ENCODE results near the gene PTPRN2. TPM values are rescaled to one million over a fixed set of nuclear protein-coding genes. Genes with fewer than 3 reads are reported as not detected.

PTPRN2 gene
- total RNA-seq, 1 donor from 2014 or later = 11.4 TPM

DNA sequence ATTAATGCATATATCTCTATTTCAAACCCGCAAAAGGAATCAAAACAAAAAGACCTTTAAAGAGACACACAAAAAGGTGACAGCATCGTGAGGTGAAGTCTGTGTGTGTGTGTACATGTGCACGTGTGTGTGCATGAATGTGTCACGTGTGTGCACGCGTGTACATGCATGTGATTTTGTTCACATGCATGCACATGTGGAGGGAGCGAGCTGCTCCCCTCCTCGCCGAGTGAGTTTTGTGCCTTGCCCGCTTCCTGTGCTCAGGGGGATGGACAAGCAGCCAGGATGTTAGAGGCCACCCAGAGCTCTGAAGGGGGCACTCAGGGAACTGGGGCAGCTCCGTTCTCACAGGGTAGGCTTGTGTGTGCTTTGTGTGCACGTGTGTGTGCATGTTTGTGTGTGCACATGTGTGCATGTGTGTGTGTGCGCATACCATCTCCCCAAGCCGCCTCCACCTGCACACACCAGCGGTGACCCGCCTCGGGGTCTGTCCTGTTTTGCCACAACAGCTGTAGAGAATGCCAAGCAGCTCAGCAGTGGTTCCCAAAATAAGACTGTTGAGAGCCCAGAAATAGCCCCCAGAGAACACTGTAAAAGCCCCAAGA, 191.2 kb downstream of the PTPRN2 start:
- Mint-ChIP-seq H3K27ac (peak overlapping the region; percentile 27), H3K4me3 (ENCODE audit: low read depth) (no peak overlapping the region), H3K4me1 (ENCODE audit: low read depth) (peaks cover 5% of the 10 kb centered on the region)

DNA sequence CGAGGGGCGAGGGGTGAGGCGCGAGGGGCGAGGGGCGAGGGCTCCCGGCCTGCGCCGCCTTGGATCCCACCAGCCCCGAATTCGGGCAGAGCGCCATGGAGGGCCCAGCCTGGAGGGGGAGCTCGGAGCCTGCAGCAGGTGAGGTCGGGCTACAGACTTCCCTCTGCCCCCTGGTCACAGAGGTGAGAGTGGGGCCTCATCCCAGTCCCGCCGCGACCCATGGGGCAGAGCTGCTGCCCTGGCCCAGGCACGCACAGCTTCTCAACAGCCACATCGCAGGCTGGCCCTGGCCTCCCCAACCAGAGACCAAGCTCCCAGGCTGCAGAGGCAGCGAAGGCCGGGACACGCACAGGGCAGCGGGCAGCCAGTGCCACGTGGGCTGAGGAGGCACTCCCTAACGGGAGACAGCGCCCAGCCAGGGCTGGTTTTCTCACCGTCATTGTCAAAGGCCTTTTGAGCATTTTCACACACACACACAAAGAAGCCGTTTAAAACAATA, 191.8 kb downstream of the PTPRN2 start:
- Mint-ChIP-seq H3K9me3 (ENCODE audit: low read depth) (peaks cover 8% of the 10 kb centered on the region), H3K27ac (no peak overlapping the region)
- no peak for DNase-seq (ENCODE audit: low spot score, unreplicated experiment)

More for the DNA sequence above, 191.2 kb downstream of the PTPRN2 start:
- TF ChIP-seq, protein P1, sequence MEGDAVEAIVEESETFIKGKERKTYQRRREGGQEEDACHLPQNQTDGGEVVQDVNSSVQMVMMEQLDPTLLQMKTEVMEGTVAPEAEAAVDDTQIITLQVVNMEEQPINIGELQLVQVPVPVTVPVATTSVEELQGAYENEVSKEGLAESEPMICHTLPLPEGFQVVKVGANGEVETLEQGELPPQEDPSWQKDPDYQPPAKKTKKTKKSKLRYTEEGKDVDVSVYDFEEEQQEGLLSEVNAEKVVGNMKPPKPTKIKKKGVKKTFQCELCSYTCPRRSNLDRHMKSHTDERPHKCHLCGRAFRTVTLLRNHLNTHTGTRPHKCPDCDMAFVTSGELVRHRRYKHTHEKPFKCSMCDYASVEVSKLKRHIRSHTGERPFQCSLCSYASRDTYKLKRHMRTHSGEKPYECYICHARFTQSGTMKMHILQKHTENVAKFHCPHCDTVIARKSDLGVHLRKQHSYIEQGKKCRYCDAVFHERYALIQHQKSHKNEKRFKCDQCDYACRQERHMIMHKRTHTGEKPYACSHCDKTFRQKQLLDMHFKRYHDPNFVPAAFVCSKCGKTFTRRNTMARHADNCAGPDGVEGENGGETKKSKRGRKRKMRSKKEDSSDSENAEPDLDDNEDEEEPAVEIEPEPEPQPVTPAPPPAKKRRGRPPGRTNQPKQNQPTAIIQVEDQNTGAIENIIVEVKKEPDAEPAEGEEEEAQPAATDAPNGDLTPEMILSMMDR (IDR thresholded peaks at IDR 0.05; ENCODE audit: unreplicated experiment) = no peak
- Mint-ChIP-seq H3K36me3 (ENCODE audit: insufficient read depth) (peaks cover 3% of the 10 kb centered on the region), H3K9me3 (ENCODE audit: low read depth) (peaks cover 8% of the 10 kb centered on the region), H3K27me3 (peaks cover under 1% of the 10 kb centered on the region)
- no peak for DNase-seq (ENCODE audit: low spot score, unreplicated experiment)

DNA sequence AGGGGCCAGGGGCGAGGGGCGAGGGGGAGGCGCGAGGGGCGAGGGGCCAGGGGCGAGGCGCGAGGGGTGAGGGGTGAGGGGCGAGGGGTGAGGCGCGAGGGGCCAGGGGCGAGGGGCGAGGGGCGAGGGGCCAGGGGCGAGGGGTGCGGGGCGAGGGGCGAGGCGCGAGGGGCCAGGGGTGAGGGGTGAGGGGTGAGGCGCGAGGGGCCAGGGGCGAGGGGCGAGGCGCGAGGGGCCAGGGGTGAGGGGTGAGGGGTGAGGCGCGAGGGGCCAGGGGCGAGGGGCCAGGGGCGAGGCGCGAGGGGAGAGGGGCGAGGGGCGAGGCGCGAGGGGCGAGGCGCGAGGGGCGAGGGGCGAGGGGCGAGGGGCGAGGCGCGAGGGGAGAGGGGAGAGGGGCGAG, 192.3 kb downstream of the PTPRN2 start:
- TF ChIP-seq, protein P1 (IDR thresholded peaks at IDR 0.05; ENCODE audit: unreplicated experiment) = no peak
- Mint-ChIP-seq H3K27me3 (no peaks in the 10 kb centered on the region), H3K4me1 (ENCODE audit: low read depth) (peaks cover 5% of the 10 kb centered on the region), H3K36me3 (ENCODE audit: insufficient read depth) (peaks cover 3% of the 10 kb centered on the region), H3K9me3 (ENCODE audit: low read depth) (peaks cover 8% of the 10 kb centered on the region), H3K27ac (no peak overlapping the region), H3K4me3 (ENCODE audit: low read depth) (no peak overlapping the region)
- DNase-seq (ENCODE audit: low spot score, unreplicated experiment) = no peak

More for the DNA sequence above, 191.8 kb downstream of the PTPRN2 start:
- peaks cover 5% of the 10 kb centered on the region for H3K4me1 Mint-ChIP-seq (ENCODE audit: low read depth)
- TF ChIP-seq, protein P1 (IDR thresholded peaks at IDR 0.05; ENCODE audit: unreplicated experiment) = no peak
- peaks cover 3% of the 10 kb centered on the region for H3K36me3 Mint-ChIP-seq (ENCODE audit: insufficient read depth)
- H3K4me3 Mint-ChIP-seq (ENCODE audit: low read depth) = no peak overlapping the region
- H3K27me3 Mint-ChIP-seq = no peaks in the 10 kb centered on the region

DNA sequence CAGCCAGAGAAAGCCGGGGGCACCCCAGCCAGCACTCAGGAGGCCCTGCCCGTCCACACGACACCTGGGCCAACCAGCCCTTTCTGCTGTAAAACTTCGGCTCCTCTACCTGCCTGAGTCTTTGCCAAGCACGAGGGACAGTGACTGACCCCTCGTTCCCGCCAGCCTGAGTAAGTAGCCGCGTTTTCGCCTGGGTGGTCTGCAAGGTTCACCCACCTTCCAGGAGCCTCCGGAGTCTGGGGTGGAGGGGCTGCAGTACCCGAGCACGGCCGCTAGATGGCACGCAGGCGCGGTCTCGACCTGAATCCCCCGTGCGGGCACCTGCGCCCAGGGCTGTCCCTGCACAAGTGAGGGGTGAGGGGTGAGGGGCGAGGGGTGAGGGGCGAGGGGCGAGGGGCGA, 192.7 kb downstream of the PTPRN2 start:
- DNase-seq (ENCODE audit: low spot score, unreplicated experiment) = peak; percentile 63
- Mint-ChIP-seq H3K27me3 (no peaks in the 10 kb centered on the region), H3K4me3 (ENCODE audit: low read depth) (no peak overlapping the region), H3K27ac (no peak overlapping the region), H3K36me3 (ENCODE audit: insufficient read depth) (peaks cover 3% of the 10 kb centered on the region), H3K9me3 (ENCODE audit: low read depth) (peaks cover 8% of the 10 kb centered on the region), H3K4me1 (ENCODE audit: low read depth) (peaks cover 5% of the 10 kb centered on the region)
- TF ChIP-seq, protein P1 (IDR thresholded peaks at IDR 0.05; ENCODE audit: unreplicated experiment) = peak; percentile 72

DNA sequence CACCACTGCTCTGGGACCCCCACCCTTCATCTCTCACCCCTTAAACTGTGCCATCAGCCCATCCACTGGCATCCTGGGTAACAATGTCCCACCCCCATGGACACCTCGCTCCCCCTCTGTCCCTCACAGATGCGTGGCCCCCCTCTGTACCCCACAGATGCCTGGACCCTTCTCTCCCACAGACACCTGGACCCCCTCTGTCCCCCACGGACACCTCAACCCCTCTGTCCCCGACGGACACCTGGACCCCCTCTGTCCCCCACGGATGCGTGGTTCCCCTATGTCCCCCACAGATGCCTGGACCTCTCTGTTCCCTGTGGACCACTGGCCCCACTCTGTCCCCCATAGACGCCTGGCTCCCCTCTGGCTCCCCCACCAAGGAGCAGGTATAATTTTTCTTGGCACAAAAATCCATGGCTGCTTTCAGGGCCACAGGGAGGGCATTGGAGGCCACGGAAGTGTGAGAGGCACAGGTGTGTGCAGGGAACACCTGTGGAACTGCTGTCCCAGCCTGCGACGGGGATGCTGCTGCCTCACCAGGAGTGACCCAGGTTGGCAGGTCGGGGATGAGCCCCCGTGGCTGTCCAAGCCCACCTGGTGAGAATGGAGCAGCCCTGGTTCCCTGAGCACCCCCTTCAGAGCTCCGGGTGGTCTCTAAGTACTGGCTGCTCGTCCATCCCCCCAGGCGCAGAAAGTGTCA, 193.5 kb downstream of the PTPRN2 start:
- no peak for DNase-seq (ENCODE audit: low spot score, unreplicated experiment)
- TF ChIP-seq, protein P1 (IDR thresholded peaks at IDR 0.05; ENCODE audit: unreplicated experiment) = no peak
- no peak overlapping the region for H3K4me3 Mint-ChIP-seq (ENCODE audit: low read depth)
- no peak overlapping the region for H3K27ac Mint-ChIP-seq
- peaks cover 8% of the 10 kb centered on the region for H3K9me3 Mint-ChIP-seq (ENCODE audit: low read depth)
- peaks cover 5% of the 10 kb centered on the region for H3K4me1 Mint-ChIP-seq (ENCODE audit: low read depth)
- H3K36me3 Mint-ChIP-seq (ENCODE audit: insufficient read depth) = peaks cover 3% of the 10 kb centered on the region
- no peaks in the 10 kb centered on the region for H3K27me3 Mint-ChIP-seq
